GM18520 (cell line): ENCODE results near the gene UBE2E2.

Experiments
- ATAC-seq: cut with Tn5 transposase; IDR thresholded peaks from one replicate; pipeline ENCODE4 v1.9.1; 2021; ENCODE audit not compliant: unreplicated experiment

The UBE2E2 gene

GRCh38 chr3:23377928-23378672, 175.0 kb downstream of the UBE2E2 start:
- no peak for ATAC-seq

- no peak for ATAC-seq
Measured at GRCh38 chr3:23383875-23384274, 180.7 kb downstream of the UBE2E2 start.

- no peak for ATAC-seq
Measured at GRCh38 chr3:23385327-23385726, 182.2 kb downstream of the UBE2E2 start.

GRCh38 chr3:23387286-23387918, 184.3 kb downstream of the UBE2E2 start:
- ATAC-seq = no peak

- no peak for ATAC-seq
Measured at GRCh38 chr3:23389089-23389488, 186.0 kb downstream of the UBE2E2 start.

GRCh38 chr3:23389686-23390085, 186.6 kb downstream of the UBE2E2 start:
- ATAC-seq = no peak

GRCh38 chr3:23390446-23390845, 187.3 kb downstream of the UBE2E2 start:
- ATAC-seq = no peak

- no peak for ATAC-seq
Measured at GRCh38 chr3:23390989-23391553, 187.9 kb downstream of the UBE2E2 start.

- ATAC-seq = peak; percentile 56
Measured at GRCh38 chr3:23395115-23395514, 192.0 kb downstream of the UBE2E2 start.

GRCh38 chr3:23396746-23397145, 193.6 kb downstream of the UBE2E2 start:
- ATAC-seq = no peak

- ATAC-seq = no peak
Measured at GRCh38 chr3:23399221-23399620, 196.1 kb downstream of the UBE2E2 start.

- ATAC-seq = no peak
Measured at GRCh38 chr3:23402728-23403492, 199.8 kb downstream of the UBE2E2 start.

GRCh38 chr3:23404246-23404645, 201.1 kb downstream of the UBE2E2 start:
- ATAC-seq = no peak

GRCh38 chr3:23405081-23405480, 202.0 kb downstream of the UBE2E2 start:
- ATAC-seq = peak; percentile 40

GRCh38 chr3:23406601-23407000, 203.5 kb downstream of the UBE2E2 start:
- ATAC-seq = no peak

GRCh38 chr3:23418026-23418425, 214.9 kb downstream of the UBE2E2 start:
- no peak for ATAC-seq

- peak; percentile 8 for ATAC-seq
Measured at GRCh38 chr3:23421811-23422516, 218.8 kb downstream of the UBE2E2 start.

GRCh38 chr3:23422517-23422851, 219.4 kb downstream of the UBE2E2 start:
- peak; percentile 78 for ATAC-seq

GRCh38 chr3:23425410-23425809, 222.3 kb downstream of the UBE2E2 start:
- ATAC-seq = no peak

GRCh38 chr3:23430781-23431398, 227.8 kb downstream of the UBE2E2 start:
- ATAC-seq = peak; percentile 54

- ATAC-seq = no peak
Measured at GRCh38 chr3:23431764-23432163, 228.6 kb downstream of the UBE2E2 start.
